ENCODE results near the gene ARID1A. TPM values are rescaled to one million over a fixed set of nuclear protein-coding genes. Genes with fewer than 3 reads are reported as not detected.

The ARID1A gene
- total and polyA plus RNA-seq, 2 of the 4 experiments (the other 2 are of a cell fraction): 14.0 to 40.7 TPM

DNA sequence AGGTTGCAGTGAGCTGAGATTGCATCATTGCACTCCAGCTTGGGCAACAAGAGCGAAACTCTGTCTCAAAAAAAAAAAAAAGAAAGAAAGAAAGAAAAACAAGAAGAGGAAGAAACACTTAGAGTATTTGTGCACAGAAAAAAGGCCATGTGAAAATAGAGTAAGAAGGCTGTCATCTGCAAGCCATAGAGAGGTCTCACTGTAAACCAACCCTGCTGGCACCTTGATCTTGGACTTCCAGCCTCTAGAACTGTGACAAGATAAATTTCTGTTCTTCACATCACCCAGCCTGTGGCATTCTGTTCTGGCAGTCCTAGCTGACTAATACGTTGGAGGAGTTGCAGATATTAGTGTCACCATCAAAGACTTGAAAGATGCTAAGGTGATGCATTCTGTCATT lies 118.6 kb downstream of the ARID1A start:
- ChIA-PET POLR2A (ENCODE audit: unreplicated experiment) (no interaction called here), CTCF (no interaction called here)
- Histone ChIP-seq H3K4ac (ENCODE audit: low read depth, low read length) (no peak overlapping the region), H2AFZ (replicated peaks; ENCODE audit: low read length, poor library complexity) (no peak overlapping the region), H3K4me2 (ENCODE audit: low read depth, low read length) (no peak overlapping the region), H3K27ac (ENCODE audit: insufficient read depth, low read length) (no peak overlapping the region), H2AK9ac (replicated peaks; ENCODE audit: low read depth, low read length, poor library complexity) (no peak overlapping the region), H3K4me3 (ENCODE audit: insufficient read depth, low read depth, low read length) (no peak overlapping the region), H2BK120ac (ENCODE audit: low read depth, low read length) (no peak overlapping the region), H3K79me1 (ENCODE audit: low read depth in 1 of 2, low read length in 2 of 2) (no peaks in the 10 kb centered on the region), H3K23ac (ENCODE audit: low read depth, low read length) (no peak overlapping the region), H2BK5ac (ENCODE audit: low read depth, low read length, poor library complexity, severe bottlenecking) (no peak overlapping the region), H3K9me3 (ENCODE audit: control insufficient read depth, insufficient read depth, low read length) (peaks cover 4% of the 10 kb centered on the region), H4K20me1 (ENCODE audit: insufficient read depth, low read length) (no peaks in the 10 kb centered on the region), H3K27me3 (ENCODE audit: control insufficient read depth, insufficient read depth, low read length) (no peaks in the 10 kb centered on the region), H2BK20ac (ENCODE audit: low read depth, low read length) (no peak overlapping the region), H2BK15ac (ENCODE audit: low read depth, low read length) (no peak overlapping the region), H4K91ac (ENCODE audit: insufficient read depth, low read depth, low read length) (no peak overlapping the region), H3K9ac (ENCODE audit: low read depth, low read length) (no peak overlapping the region), H3K14ac (replicated peaks; ENCODE audit: low read depth, low read length) (no peak overlapping the region), H2AK5ac (ENCODE audit: low read depth, low read length) (no peak overlapping the region), H4K8ac (ENCODE audit: low read depth in 2 of 2, low read length in 2 of 2) (no peak overlapping the region), H4K5ac (ENCODE audit: low read depth, low read length) (no peak overlapping the region), H3K36me3 (ENCODE audit: control insufficient read depth, insufficient read depth, low read length) (no peaks in the 10 kb centered on the region), H3K4me1 (ENCODE audit: control insufficient read depth, insufficient read depth, low read length) (no peaks in the 10 kb centered on the region), H3K56ac (ENCODE audit: extremely low read depth, insufficient read depth, low read length) (no peak overlapping the region), H3K9me1 (ENCODE audit: insufficient read depth, low read length) (no peaks in the 10 kb centered on the region), H3K18ac (ENCODE audit: low read depth, low read length) (no peak overlapping the region)
- in situ Hi-C loops (cut with MboI; ENCODE audit: low sequenced_read_pairs) (no loop called here), intact Hi-C loops (cut with micrococcal nuclease) (no loop called here), dilution Hi-C loops (cut with HindIII; ENCODE audit: low sequenced_read_pairs, unreplicated experiment) (no loop called here)
- ATAC-seq (ENCODE audit: low read depth) (no peak), DNase-seq (no peak)
- no CpG with 5 or more reads among the region's 2 CpGs for WGBS, 2 experiments (ENCODE audit: extremely low coverage in 2 of 2, insufficient read length in 1 of 2)
- TF ChIP-seq POLR2A (IDR thresholded peaks at IDR 0.05; ENCODE audit: low read depth, low read length) (no peak), CHD1 (IDR thresholded peaks at IDR 0.05; ENCODE audit: low read depth, low read length) (no peak), RAD21 (IDR thresholded peaks at IDR 0.05; ENCODE audit: low read length) (no peak), CEBPB (IDR thresholded peaks at IDR 0.05; ENCODE audit: low read depth, low read length) (no peak), MXI1 (IDR thresholded peaks at IDR 0.05; ENCODE audit: borderline replicate concordance, low read depth, low read length) (no peak), NFE2L2 (IDR thresholded peaks at IDR 0.05; ENCODE audit: low read depth, low read length) (no peak), SMC3 (IDR thresholded peaks at IDR 0.05; ENCODE audit: low read depth, low read length) (no peak), FOS (IDR thresholded peaks at IDR 0.05; ENCODE audit: low read depth, low read length) (no peak)
- BruUV-seq (replicated peaks): no TSS peak
